Smooth muscle cell (in vitro differentiated cells): ENCODE data around the gene FAM89A. TPM values are rescaled to one million over a fixed set of nuclear protein-coding genes. Genes with fewer than 3 reads are reported as not detected.
"Not testable (repeated sequence)": the region's sequence is repeated elsewhere in the genome, so short reads cannot be mapped to it uniquely, and the experiment has no call there.

ENCODE experiments used
- DNase-seq: peaks from one replicate; lab custom pipeline; 2025; ENCODE audit not compliant: unreplicated experiment; lab: John Stamatoyannopoulos, UW
- H2AFZ ChIP-seq: fragments of 200-600 bp; sonication (generic); 2 replicates; pipeline ENCODE4 v1.6.0; 2016; ENCODE audit warnings: antibody characterized with exemption, low read depth, mild to moderate bottlenecking
- H3F3A ChIP-seq: fragments of 200-600 bp; sonication (generic); 2 replicates; pipeline ENCODE4 v1.6.0; 2017; ENCODE audit warnings: antibody characterized with exemption, low read depth
- H3K27ac ChIP-seq: fragments of 200-600 bp; sonication (generic); 2 replicates; pipeline ENCODE4 v1.5.1; 2016; ENCODE audit warnings: low read depth, mild to moderate bottlenecking
- H3K27me3 ChIP-seq: fragments of 200-600 bp; sonication (generic); 2 replicates; pipeline ENCODE4 v1.6.1; 2016; ENCODE audit warnings: low read depth, mild to moderate bottlenecking
- H3K36me3 ChIP-seq: fragments of 200-600 bp; sonication (generic); 2 replicates; pipeline ENCODE4 v1.5.1; 2016; ENCODE audit warnings: low read depth
- H3K4me1 ChIP-seq: fragments of 200-600 bp; sonication (generic); 2 replicates; pipeline ENCODE4 v1.5.1; 2016; ENCODE audit warnings: low read depth
- H3K4me2 ChIP-seq: fragments of 200-600 bp; sonication (generic); 2 replicates; pipeline ENCODE4 v1.6.0; 2016; ENCODE audit warnings: mild to moderate bottlenecking
- H3K4me3 ChIP-seq: fragments of 200-600 bp; sonication (generic); 2 replicates; pipeline ENCODE4 v1.5.1; 2016; ENCODE audit warnings: mild to moderate bottlenecking
- H3K79me2 ChIP-seq: fragments of 200-600 bp; sonication (generic); 2 replicates; pipeline ENCODE4 v1.6.0; 2016; ENCODE audit warnings: low read depth, mild to moderate bottlenecking
- H3K9ac ChIP-seq: fragments of 200-600 bp; sonication (generic); 2 replicates; pipeline ENCODE4 v1.6.0; 2016; ENCODE audit warnings: low read depth
- H3K9me3 ChIP-seq: fragments of 200-600 bp; sonication (generic); replicated peaks from 2 replicates; pipeline ENCODE4 v1.5.1; 2016; ENCODE audit warnings: low read depth
- H4K20me1 ChIP-seq: fragments of 200-600 bp; sonication (generic); 2 replicates; pipeline ENCODE4 v1.6.0; 2016; ENCODE audit warnings: low read depth
- WGBS: methylation state at CpG from one replicate; pipeline ENCODE4 v1.1.7; 2016; ENCODE audit warnings: low lambda C conversion rate; 5-methylcytosine and 5-hydroxymethylcytosine counted together
- polyA plus RNA-seq: library from polyadenylated mRNA; unstranded; fragments of >200 nt; fragmentation: Nextera tagmentation; extraction: Ambion mirVana; gene quantifications from 2 replicates; pipeline ENCODE4 v1.2.1, GENCODE V29; 2016
- total RNA-seq: library from RNA; depleted of rRNA; stranded (reverse); fragments of >200 nt; gene quantifications from 2 replicates; pipeline ENCODE4 v1.2.3, GENCODE V29; 2014
- TF ChIP-seq, protein P1 (sequence below): fragments of 200-600 bp; sonication (generic); IDR thresholded peaks from 2 replicates; pipeline ENCODE4 v1.5.1; 2017; ENCODE audit warnings: borderline replicate concordance, mild to moderate bottlenecking, antibody characterized with exemption; ENCODE audit not compliant: insufficient read depth, poor library complexity, severe bottlenecking

The FAM89A gene
- total and polyA plus RNA-seq, 2 experiments from 2014 or later, result 34.9 to 45.3 TPM

GRCh38 chr1:231046730-231047395, 6.8 kb upstream of the FAM89A start:
- Histone ChIP-seq H3K27me3 (peaks cover 26% of the 10 kb centered on the region), H2AFZ (no peak overlapping the region), H3F3A (no peaks in the 10 kb centered on the region), H3K79me2 (no peaks in the 10 kb centered on the region), H3K4me1 (no peaks in the 10 kb centered on the region), H3K36me3 (no peaks in the 10 kb centered on the region), H3K4me2 (no peak overlapping the region), H4K20me1 (no peaks in the 10 kb centered on the region), H3K4me3 (no peak overlapping the region), H3K9me3 (no peaks in the 10 kb centered on the region), H3K27ac (no peak overlapping the region), H3K9ac (no peak overlapping the region)
- WGBS, result 51% methylated on average over 2 of the region's 2 CpGs
- TF ChIP-seq, protein P1, sequence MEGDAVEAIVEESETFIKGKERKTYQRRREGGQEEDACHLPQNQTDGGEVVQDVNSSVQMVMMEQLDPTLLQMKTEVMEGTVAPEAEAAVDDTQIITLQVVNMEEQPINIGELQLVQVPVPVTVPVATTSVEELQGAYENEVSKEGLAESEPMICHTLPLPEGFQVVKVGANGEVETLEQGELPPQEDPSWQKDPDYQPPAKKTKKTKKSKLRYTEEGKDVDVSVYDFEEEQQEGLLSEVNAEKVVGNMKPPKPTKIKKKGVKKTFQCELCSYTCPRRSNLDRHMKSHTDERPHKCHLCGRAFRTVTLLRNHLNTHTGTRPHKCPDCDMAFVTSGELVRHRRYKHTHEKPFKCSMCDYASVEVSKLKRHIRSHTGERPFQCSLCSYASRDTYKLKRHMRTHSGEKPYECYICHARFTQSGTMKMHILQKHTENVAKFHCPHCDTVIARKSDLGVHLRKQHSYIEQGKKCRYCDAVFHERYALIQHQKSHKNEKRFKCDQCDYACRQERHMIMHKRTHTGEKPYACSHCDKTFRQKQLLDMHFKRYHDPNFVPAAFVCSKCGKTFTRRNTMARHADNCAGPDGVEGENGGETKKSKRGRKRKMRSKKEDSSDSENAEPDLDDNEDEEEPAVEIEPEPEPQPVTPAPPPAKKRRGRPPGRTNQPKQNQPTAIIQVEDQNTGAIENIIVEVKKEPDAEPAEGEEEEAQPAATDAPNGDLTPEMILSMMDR, result no peak
- DNase-seq, result no peak

GRCh38 chr1:231045921-231046729, 6.1 kb upstream of the FAM89A start:
- not testable (repeated sequence) for H3K4me1 ChIP-seq, DNase-seq, H3K79me2 ChIP-seq, H3K9ac ChIP-seq, H3K9me3 ChIP-seq, H3K4me2 ChIP-seq, H3K27ac ChIP-seq, H2AFZ ChIP-seq, H3K36me3 ChIP-seq, H3K4me3 ChIP-seq, H4K20me1 ChIP-seq, H3F3A ChIP-seq
- 80% methylated on average over 10 of the region's 10 CpGs for whole genome bisulfite sequencing
- H3K27me3 ChIP-seq, result peaks cover 26% of the 10 kb centered on the region

- no peaks in the 10 kb centered on the region for H3K79me2 ChIP-seq
- no peaks in the 10 kb centered on the region for H3K36me3 ChIP-seq
- H3K4me3 ChIP-seq, result no peak overlapping the region
- no peaks in the 10 kb centered on the region for H3K4me1 ChIP-seq
- H2AFZ ChIP-seq, result no peak overlapping the region
- DNase-seq, result no peak
- TF ChIP-seq, protein P1, result no peak
- no peak overlapping the region for H3K9ac ChIP-seq
- H3K27me3 ChIP-seq, result peaks cover 26% of the 10 kb centered on the region
- H3K4me2 ChIP-seq, result no peak overlapping the region
- no peaks in the 10 kb centered on the region for H3F3A ChIP-seq
- H3K9me3 ChIP-seq, result no peaks in the 10 kb centered on the region
- H3K27ac ChIP-seq, result no peak overlapping the region
- H4K20me1 ChIP-seq, result no peaks in the 10 kb centered on the region
Measured at GRCh38 chr1:231045286-231045685, 5.2 kb upstream of the FAM89A start.

DNA sequence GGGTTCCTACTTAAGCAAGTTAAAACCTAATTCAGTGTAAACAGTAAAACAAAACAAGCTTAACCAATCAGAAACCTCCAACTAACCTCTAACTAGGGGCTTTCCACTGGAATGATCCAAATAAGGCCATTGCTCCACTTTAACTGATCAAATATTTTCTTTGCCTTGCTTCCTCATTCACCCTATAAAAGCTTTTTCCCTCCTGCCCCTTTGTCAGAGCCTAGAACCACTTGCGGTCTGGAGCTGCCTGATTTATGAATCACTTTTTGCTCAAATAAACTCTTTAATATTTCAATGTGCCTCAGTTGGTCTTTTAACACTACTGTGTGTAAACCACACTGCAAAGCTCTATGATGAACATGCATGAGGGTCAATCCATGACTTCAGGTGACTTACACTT, 4.5 kb upstream of the FAM89A start:
- no peak overlapping the region for H3K4me3 ChIP-seq
- no peaks in the 10 kb centered on the region for H3K4me1 ChIP-seq
- no peaks in the 10 kb centered on the region for H4K20me1 ChIP-seq
- TF ChIP-seq, protein P1, result no peak
- WGBS, result 92% methylated on average over 1 of the region's 1 CpG
- no peaks in the 10 kb centered on the region for H3K9me3 ChIP-seq
- H2AFZ ChIP-seq, result no peak overlapping the region
- no peaks in the 10 kb centered on the region for H3K36me3 ChIP-seq
- H3K79me2 ChIP-seq, result no peaks in the 10 kb centered on the region
- no peak overlapping the region for H3K27ac ChIP-seq
- no peak overlapping the region for H3K4me2 ChIP-seq
- no peaks in the 10 kb centered on the region for H3F3A ChIP-seq
- H3K9ac ChIP-seq, result no peak overlapping the region
- no peak for DNase-seq
- H3K27me3 ChIP-seq, result peaks cover 26% of the 10 kb centered on the region
